SHP77 (cell line): ENCODE results near the gene RPS6KA5.
"Not testable (repeated sequence)": the region's sequence is repeated elsewhere in the genome, so short reads cannot be mapped to it uniquely, and the experiment has no call there.

ENCODE experiments used
- DNase-seq, 2 experiments: peaks; one replicate each; lab custom pipeline; 2025; lab: John Stamatoyannopoulos, UW

RPS6KA5 gene

GRCh38 chr14:91067186-91067585 lies 6.7 kb upstream of the RPS6KA5 start:
- DNase-seq, result no peak

DNA sequence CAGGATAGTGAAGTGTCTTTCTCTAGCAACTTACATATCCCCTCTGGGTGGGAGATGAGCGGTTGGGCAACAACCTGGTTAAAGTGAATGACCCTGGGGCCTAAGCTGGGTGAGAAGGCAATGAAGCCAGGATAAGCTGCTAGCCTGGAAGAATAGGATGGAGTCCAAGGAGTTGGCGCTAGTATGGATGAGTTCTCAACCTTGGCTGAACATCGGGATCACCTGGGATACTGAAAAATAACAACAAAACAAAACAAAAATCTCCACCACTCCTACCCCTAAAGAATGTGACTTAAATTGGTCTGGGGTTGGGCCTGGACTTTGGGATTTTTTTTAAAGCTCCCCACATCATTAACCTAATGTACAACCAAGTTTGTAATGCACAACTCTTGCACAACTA lies 4.8 kb upstream of the RPS6KA5 start:
- no peak for DNase-seq

- DNase-seq, result no peak
Measured at GRCh38 chr14:91063119-91063518, 2.7 kb upstream of the RPS6KA5 start.

DNA sequence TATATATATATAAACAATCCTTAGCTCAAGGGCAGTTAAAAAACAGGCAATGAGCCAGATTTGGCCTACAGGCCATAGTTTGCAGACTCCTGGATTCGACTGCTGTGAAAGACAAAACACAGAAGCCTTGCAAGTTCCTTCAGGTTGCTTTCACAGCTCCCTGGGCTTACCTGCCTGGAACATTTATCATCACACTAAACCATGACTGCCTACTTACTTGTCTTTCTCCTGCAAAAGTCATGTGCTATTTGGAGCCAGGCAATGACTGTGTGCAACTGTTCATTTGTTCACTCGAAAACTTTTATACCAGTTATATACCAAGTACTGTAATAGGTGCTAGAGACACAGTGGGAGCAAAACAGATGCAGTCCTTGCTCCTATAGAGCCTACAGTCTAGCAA lies 2.2 kb upstream of the RPS6KA5 start:
- DNase-seq, result no peak

GRCh38 chr14:91061056-91061887 lies 831 bp upstream of the RPS6KA5 start:
- no peak for DNase-seq

- DNase-seq, result peak in 1 of 2 experiments; percentile 57
Measured at GRCh38 chr14:91059576-91060350, 678 bp downstream of the RPS6KA5 start.

GRCh38 chr14:91058042-91058581 lies 2.3 kb downstream of the RPS6KA5 start:
- no peak for DNase-seq

GRCh38 chr14:91056361-91056760 lies 4.1 kb downstream of the RPS6KA5 start:
- DNase-seq, result no peak

- no peak for DNase-seq
Measured at GRCh38 chr14:91055016-91055415, 5.4 kb downstream of the RPS6KA5 start.

DNA sequence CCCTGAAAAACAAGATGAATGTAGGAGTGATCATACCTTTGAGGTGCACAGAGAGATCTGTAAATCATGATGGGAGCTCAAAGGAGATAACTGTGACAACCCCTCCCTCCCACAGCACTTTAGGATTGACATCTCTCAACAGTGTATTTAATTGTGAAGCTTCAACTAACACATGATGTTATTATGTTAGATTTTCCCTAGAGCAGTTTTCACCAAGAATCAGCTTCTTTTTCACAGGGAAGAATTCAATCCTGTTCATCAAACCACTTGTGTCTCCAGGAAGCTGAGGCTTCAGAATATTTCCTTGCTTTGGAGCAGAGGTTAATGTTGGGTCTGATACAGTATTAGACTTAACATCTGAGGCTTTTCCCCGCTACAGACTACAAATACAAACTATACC lies 11.8 kb downstream of the RPS6KA5 start:
- DNase-seq, result no peak

DNA sequence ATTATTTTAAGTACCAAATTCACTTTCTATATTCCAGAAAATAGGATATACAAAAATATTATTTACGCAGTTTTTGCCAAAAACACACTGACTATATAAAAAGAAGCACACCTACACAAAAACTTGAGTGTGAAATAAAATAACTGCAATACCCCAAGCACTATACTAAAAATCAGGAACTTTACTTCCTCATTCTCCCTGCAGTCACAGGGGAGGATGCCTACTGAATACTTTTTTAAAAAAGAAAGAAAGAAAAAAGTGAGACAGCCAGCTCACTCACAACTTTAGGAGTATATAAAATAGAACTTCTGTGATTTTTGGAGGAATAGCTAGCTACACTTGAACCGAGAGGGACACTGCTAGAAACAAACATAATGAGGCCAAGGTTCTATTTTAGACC lies 12.2 kb downstream of the RPS6KA5 start:
- DNase-seq, result no peak

DNA sequence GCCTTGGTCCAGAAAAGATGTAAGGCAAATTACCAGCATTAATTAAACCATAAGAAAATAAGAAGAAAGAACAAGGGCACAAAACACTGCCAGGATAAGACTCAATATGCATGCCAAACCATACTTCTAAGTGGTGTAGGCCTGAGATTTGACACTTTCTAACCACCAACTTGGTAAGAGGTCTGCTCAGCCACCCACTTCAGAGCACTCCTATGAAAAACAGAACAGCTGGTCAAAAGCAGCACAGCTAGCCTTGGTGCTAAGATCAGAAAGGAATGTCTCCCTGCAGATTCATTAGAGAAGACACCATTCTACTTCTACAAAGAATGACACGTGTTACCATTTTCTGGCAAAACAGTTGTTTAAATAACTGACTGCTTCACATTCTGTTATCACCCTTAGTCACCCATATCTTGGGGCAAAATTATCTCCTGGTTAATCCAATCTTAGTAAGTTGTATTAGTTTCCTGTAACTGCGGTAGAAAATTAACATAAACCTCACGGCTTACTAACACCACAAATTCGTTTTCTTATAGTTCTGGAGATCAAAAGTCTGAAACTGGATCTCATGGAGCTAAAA lies 13.2 kb downstream of the RPS6KA5 start:
- no peak for DNase-seq

DNA sequence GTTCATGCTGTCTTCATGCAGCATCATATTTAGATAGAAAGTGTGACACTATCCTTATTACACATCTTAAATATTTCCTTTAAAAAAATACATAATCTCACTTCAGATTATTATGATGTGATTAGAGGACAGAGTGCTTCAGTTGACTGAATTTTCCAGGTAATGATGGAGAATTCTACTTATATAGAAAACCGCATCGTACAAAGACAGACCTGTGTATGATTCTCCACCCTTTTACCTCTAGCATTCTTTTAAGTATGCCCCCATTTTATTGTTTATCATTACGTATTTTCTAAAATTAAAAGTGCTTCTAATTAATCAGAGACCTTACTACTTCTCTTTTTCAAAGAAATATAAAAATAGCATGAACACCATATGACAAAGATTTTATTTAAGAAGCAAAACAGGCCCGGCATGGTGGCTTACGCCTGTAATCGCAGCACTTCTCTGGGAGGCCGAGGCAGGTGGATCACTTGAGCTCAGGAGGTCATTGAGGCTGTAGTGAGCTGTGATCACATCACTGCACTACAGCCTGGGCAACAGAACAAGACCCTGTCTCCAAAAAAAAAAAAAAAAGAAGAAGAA lies 13.9 kb downstream of the RPS6KA5 start:
- no peak for DNase-seq

DNA sequence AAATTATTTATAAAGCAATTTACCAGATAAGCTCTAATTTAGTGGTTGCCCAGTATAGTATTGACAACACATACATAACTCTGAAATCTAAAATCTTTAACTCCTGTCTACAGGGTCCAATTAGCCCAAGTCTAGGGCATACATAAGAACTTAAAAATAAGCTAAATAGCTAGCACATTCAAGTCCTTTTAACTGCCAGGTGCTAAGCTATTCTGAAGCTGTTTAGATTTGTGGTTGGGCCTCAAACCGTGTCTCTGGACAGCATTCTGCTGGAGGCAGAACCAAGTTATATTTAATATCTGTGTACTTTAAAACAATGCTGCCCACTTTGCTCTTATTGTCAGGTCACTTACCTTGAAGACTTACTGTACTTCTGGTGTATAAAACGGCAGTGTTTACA lies 19.0 kb downstream of the RPS6KA5 start:
- DNase-seq, result no peak

DNA sequence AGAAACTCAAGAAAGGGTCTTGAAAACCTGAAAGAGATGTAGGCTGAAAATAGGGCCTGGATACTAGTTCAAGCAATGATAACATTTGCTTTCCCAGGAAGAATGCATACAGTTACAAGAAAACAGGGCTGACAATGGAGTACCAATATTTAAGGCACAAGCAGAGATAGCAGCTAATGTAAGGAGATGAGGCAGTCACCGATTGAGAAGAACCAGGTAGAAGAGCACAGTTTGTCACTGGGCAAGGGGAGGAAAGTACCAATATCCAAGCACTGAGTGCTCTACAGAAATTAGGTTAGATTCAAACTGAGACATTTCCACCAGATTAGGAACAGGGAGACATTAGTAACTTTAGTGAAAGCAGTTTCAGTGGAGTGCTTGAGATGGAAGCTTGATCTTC lies 19.9 kb downstream of the RPS6KA5 start:
- no peak for DNase-seq

DNA sequence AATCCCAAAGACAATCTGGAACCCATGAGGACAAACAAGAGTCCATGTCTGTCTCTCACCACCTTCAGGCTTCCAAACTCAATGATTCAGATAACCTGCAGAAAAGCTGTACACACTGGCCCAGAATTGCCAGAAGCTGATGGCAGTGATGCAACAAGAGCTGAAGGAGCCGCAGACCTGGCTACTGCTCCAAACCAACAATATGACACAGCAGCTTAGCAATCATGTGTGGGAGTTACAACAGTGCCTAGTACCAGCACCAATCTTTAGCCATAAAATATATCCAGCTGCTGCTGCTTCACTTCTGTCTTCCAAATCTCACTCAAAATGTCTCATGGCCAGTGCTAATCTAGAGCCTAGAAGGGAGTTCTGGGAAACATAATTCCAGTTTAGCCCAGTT lies 22.0 kb downstream of the RPS6KA5 start:
- DNase-seq, result no peak

DNA sequence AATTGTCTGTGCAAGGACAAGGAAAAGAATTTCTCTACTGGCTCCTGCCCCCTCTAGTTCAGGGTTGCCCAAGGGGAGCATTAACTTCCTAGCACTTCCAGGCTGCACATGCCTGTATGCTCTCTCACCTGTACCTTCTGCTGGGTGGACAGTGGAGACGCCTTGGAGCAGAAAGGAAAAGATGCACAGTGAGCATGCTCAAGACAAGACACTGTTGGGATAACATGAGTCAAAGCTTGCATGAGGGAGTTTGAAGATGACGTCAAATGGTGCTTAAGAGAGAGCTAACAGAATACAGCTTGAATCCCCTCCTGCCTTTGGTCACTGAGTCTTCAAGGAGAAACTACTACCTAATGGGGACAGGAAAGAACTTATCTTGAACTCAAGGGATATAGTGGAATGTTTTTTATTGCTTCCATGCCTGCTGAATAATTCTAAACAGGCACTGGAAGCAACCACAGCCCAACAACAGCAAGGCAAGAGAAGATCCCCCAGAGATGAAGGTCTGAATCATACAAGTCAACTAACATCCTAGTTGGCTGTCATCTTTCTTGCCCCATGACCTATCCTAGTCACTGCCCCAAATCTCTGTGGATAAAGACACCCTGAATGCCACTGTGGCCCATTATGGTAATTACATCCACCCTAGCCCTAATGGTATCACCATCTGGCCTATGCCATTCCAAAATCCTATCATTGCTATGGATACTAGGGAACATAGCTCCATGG lies 23.5 kb downstream of the RPS6KA5 start:
- DNase-seq, result no peak

DNA sequence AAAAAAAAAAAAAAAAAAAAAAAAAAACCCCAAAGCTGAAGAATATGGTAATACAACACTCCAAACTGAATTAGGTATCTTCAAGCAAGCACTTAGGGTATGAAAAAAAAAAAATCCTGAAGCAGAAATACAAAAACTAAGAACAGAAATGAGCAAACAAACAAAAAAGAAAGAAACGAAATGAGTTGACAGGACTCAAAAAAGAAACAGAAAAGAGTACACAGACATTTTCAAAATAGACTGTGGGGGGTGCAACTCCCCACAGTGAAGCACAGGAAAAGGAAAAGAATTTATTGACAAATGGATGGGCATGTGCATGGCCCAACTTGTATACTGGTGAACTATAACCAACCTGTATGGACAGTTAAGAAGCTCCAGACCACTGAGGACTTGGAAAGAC lies 24.6 kb downstream of the RPS6KA5 start:
- DNase-seq, result no peak

DNA sequence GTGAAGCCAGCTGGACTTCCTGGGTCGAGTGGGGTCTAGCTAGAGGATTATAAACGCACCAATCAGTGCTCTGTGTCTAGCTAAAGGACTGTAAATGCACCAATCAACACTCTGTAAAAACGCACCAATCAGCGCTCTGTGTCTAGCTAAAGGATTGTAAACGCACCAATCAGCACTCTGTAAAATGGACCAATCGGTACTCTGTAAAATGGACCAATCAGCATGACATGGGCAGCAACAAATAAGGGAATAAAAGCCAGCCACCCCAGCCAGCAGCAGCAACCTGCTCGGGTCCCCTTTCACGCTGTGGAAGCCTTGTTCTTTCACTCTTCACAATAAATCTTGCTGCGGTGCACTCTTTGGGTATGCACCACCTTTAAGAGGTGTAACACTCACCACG lies 26.1 kb downstream of the RPS6KA5 start:
- not testable (repeated sequence) for DNase-seq

GRCh38 chr14:91032248-91032647 lies 28.2 kb downstream of the RPS6KA5 start:
- DNase-seq, result no peak

DNA sequence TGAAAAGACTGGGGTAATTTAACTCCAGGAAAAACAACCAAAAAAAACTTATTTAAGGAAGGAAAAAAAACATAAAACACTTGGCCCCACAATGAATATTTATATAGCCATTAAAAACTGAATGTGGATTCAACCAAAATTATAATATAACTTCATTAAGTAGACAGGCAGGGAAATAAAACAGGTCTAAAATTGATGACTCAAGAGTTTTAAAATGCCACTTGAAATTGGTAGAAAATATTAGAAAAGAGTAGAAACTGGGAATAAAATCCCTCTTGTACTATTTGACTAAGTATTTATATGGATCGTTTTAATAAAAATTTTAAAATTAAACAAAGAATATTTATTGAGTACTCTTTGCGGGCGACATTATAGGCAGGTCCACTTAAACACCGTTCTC lies 28.8 kb downstream of the RPS6KA5 start:
- DNase-seq, result no peak
